Stromal cell of bone marrow (primary cell): ENCODE data around the gene B9D1.

Experiments used
- DNase-seq: peaks from one replicate; pipeline ENCODE4 v3.0.0-alpha.2; 2012; ENCODE audit warnings: low read depth

Gene B9D1

DNA sequence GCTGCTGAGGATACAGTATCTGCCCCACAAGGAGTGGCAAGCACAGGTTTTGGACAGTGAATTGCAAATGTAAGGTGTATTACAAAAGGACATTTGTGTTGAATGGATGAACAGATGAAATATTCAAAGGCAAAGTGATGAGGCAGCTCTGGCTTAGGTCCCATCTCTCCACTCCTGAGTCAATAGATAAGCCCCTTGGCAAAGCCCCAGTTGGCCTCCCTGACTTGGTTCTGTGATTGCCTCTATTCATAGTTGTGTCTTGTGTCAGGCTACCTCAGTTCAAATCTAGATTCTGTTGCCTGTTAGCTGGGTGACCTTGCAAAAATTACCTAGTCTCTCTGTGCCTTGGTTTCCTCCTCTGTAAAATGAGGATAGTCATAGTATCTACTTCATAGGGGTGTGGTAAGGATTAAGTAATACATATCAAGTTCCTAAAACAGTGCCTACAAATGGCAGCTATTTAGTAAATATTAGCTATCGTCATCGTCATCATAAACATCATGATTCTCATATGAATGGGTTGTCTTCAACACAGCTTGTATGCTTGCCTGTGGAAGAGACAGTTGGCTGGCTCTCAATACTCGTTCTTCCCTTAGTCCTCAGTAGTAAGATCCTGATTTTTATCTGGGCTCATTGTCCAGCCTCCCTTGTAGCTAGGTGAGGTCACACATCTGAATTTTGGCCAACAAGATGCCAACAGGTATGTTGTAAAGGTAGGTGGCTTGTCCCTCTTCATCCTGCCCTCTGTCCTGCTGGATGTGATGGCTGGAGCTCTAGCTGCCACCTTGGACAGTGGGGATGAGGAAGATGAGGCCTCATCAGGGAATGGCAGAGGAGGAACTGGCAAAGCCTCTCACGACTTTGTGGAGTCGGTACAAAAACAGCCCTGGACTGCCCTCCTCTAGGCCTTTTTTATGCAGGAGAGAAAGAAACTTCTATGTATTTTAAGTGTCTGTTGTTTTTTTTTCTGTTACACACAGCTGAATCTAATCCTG lies 26.6 kb upstream of the B9D1 start:
- no peak for DNase-seq

- DNase-seq, result peak; percentile 59
Observed at GRCh38 chr17:19387921-19388521, 25.5 kb upstream of the B9D1 start.

- DNase-seq, result peak; percentile 38
Observed at GRCh38 chr17:19386974-19387920, 24.7 kb upstream of the B9D1 start, which contains the start of gene MFAP4. Gene MFAP4 (minus strand): TSS chr17:19387190. CDS start chr17:19387155, 35 bp downstream.

- peak; percentile 59 for DNase-seq
Observed at GRCh38 chr17:19386051-19386929, 23.8 kb upstream of the B9D1 start.

DNA sequence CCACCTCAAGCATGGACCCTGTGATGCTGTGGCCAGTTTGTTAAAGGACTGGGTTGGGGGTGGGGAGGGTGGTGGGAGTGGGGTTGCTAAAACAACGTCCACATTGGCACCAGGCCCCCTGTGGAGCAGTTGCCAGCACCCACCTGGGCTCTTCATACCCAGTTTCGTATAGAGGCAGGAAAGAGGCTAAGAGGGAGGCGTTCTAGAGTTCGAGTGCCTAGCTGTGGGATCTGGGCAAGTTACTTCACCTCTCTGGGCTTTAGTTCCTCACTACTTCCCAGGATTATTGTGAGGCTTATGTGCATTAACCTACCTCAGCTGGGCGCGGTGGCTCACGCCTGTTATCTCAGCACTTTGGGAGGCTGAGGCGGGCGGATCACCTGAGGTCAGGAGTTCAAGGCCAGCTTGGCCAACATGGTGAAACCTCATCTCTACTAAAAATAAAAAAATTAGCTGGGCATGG lies 23.0 kb upstream of the B9D1 start:
- no peak for DNase-seq

DNA sequence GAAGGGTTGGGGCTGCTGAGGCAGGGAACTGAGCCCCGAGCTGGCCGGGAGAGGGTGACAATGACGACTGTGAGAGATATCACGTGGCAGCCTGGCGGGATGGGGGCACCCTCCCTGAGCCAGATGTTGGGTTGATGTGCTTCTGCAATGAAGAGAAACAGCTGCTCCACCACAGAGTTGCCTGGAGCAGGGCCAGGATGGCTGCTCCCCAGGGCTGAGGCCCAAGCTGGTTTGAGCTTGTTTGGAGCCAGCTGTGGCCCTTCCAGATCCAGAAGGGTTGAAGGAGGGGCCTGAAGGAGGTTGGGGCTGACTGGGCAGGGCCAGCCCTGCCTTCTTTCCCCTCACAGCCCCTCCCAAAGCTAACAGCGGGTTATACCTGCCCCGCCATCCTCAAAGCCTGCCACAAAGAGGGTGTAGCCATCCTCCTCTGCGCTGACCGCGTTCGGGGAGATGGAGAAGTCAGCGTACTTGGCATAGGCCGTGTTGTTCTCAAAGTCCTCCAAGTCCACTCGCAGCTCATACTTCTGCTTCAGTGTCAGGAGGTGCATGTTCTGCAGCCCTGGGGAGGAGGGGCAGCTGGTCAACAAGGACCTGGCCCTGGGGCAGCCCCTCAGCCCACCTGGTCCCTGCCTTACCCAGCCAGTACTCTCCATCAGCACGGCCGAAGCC lies 22.3 kb upstream of the B9D1 start:
- DNase-seq, result no peak

DNA sequence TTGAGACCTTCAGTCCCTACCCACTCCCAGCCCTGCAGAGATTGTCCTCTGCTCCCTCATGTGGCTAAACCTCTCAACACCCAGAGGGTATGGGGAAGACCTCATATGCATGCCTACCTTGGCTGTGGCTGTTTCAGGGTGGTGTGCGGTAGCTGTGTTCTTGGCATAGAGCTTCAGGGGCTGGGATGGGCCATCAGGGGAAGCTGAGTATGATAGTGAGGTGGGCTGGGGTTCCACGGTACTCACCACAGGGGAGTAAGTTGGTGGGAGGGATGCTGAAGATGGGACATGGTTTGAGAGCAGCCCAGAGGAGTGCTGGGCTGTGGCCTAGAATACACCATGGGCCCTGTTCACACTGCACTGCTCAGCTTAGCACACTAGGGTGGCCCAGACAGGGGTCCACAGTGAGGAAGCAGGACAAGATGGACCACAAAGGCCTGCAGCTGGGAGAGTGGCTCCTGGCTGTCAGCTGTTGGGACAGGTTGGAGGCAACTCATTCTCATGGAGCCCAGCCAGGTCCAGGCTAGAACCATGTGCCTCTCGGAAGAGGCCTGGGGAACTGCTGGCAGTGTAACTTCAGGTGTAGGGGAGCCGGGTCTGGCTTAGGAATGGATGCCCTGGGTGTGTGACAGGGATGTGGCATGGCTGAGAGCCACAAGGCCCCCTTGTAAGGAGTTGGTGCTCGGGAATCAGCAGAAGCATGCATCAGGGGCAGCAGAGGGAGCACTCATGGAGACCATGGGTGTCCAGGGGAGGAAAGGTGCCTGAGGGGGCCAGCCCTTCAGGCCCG lies 21.4 kb upstream of the B9D1 start:
- no peak for DNase-seq

DNA sequence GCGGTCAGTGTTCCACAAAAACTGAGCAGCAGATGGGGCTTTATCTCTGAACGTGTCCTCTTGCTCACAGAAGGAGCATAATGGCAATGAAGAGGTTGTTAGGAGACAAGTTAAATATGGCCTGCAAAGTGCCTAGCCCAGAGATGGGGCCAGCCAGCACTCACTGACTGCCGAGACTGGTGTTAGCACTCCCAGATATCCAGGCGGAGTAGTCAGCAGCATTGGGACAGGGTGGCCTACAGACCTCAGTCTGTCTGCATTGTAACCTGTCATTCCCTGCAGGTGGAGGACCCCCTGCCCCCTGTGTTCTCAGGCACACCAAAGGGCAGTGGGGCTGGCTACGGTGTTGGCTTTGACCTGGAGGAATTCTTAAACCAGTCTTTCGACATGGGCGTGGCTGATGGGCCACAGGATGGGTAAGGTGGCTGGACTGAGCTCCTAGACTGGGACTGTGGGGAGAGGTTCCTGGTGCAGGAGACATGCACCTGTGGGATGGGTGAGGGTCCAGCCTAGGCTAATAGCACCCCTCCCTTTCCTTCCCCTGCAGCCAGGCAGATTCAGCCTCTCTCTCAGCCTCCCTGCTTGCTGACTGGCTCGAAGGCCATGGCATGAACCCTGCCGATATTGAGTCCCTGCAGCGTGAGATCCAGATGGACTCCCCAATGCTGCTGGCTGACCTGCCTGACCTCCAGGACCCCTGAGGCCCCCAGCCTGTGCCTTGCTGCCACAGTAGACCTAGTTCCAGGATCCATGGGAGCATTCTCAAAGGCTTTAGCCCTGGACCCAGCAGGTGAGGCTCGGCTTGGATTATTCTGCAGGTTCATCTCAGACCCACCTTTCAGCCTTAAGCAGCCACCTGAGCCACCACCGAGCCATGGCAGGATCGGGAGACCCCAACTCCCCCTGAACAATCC lies 20.3 kb upstream of the B9D1 start:
- DNase-seq, result no peak

- no peak for DNase-seq
Observed at GRCh38 chr17:19381741-19382444, 19.4 kb upstream of the B9D1 start.

GRCh38 chr17:19381361-19381740 lies 18.8 kb upstream of the B9D1 start:
- DNase-seq, result no peak

DNA sequence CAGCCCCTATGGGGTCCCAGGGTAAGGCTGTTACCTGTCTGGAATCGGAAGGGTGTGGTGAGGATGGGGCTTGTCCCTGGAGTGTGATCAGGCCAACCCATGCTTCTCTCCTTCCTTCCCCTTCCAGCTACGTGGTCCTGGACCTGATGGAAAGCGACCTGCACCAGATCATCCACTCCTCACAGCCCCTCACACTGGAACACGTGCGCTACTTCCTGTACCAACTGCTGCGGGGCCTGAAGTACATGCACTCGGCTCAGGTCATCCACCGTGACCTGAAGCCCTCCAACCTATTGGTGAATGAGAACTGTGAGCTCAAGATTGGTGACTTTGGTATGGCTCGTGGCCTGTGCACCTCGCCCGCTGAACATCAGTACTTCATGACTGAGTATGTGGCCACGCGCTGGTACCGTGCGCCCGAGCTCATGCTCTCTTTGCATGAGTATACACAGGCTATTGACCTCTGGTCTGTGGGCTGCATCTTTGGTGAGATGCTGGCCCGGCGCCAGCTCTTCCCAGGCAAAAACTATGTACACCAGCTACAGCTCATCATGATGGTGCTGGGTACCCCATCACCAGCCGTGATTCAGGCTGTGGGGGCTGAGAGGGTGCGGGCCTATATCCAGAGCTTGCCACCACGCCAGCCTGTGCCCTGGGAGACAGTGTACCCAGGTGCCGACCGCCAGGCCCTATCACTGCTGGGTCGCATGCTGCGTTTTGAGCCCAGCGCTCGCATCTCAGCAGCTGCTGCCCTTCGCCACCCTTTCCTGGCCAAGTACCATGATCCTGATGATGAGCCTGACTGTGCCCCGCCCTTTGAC lies 18.2 kb upstream of the B9D1 start:
- no peak for DNase-seq

- no peak for DNase-seq
Observed at GRCh38 chr17:19379361-19380065, 17.0 kb upstream of the B9D1 start.

DNA sequence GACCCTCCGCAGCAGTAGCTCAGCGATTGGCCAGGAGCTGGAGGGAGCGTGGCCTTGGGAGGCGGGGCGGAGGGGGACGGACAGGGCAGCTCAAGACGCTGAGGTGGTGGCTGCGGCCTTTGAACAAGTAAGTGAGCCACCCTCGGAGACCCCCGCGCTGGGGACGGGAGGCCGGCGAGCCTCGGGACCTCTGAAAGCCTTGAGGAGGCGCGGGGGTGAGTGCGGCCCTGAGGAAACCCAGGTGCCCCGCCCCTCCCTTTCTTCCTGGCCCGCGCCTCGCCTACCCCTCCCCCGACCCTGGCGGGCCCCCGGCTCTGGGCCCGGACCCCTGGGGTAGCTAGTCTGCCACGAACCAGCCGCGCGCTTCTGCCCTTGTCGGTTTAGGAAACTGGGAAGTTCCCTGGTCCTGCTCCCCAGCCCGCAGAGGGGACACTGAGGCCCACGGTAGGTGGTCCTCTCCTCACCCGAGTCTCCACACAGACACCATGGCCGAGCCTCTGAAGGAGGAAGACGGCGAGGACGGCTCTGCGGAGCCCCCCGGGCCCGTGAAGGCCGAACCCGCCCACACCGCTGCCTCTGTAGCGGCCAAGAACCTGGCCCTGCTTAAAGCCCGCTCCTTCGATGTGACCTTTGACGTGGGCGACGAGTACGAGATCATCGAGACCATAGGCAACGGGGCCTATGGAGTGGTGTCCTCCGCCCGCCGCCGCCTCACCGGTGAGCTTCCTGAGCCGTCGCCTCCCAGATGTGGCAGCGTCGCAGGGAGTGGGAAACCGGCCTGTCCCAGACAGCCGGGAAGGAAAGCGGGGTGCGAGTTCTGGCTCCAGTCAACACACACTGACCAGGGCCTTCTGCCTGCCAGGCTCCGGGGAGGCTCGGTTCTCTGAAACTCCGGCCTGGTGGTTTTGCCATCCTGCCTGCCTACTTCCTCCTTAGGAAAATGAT lies 16.2 kb upstream of the B9D1 start, which contains the start of gene MAPK7:
Gene MAPK7 (plus strand): TSS at position 83 of the 945 bp plus-strand sequence. CDS start 403 bp downstream, at position 486.
- no peak for DNase-seq

GRCh38 chr17:19377602-19378415 lies 15.3 kb upstream of the B9D1 start:
- peak; percentile 97 for DNase-seq
